Endothelial cell of umbilical vein (primary cell): Measurements from ENCODE around the gene TMEM220. TPM values are rescaled to one million over a fixed set of nuclear protein-coding genes. Genes with fewer than 3 reads are reported as not detected.

Source experiments
- BruUV-seq: library from RNA; stranded (reverse); fragments of 400-500 nt; replicated peaks from 2 replicates; lab custom pipeline; 2021; lab: Mats Ljungman, UMichigan
- CTCF ChIA-PET: fragments of 300-600, 350-600 bp; sonication (Branson Sonifier 250); formaldehyde crosslinking; loops from one replicate; lab custom pipeline; 2021; ENCODE audit warnings: antibody characterized with exemption, inconsistent platforms; lab: Charles Lee
- POLR2A ChIA-PET: fragments of 300-600, 350-600 bp; sonication (Branson Sonifier 250); formaldehyde crosslinking; loops from one replicate; lab custom pipeline; 2021; ENCODE audit warnings: antibody characterized with exemption, inconsistent platforms; lab: Charles Lee
- DNase-seq: peaks from one replicate; pipeline ENCODE4 v3.0.0-alpha.2; 2011; ENCODE audit warnings: low read depth, low spot score
- FAIRE-seq: peaks from 2 replicates; lab custom pipeline; 2011; peaks lifted over from hg19 to GRCh38; lab: Jason Lieb, UNC
- H2AFZ ChIP-seq: 2 replicates; pipeline ENCODE4 v1.6.0; 2012; ENCODE audit warnings: low read depth, low read length, control low read depth, inconsistent platforms
- H3K27ac ChIP-seq: 2 replicates; pipeline ENCODE4 v1.5.1; 2011; ENCODE audit warnings: low read depth, mild to moderate bottlenecking, control low read depth, low read length, moderate library complexity; ENCODE audit not compliant: insufficient read depth
- H3K27me3 ChIP-seq, 2 experiments: 2 replicates each; pipeline versions ENCODE4 v1.6.0 to v1.6.1; 2011; ENCODE audit warnings: low read length in 2 of 2, mixed read lengths in 1 of 2; ENCODE audit not compliant: control insufficient read depth in 2 of 2, insufficient read depth in 2 of 2
- H3K36me3 ChIP-seq, 2 experiments: 2 replicates in 1 of 2; 3 replicates in 1 of 2; pipeline ENCODE4 v1.5.1; 2011; ENCODE audit warnings: low read length in 2 of 2, mild to moderate bottlenecking in 1 of 2, moderate library complexity in 1 of 2; ENCODE audit not compliant: control insufficient read depth in 2 of 2, insufficient read depth in 2 of 2; ENCODE audit errors: extremely low read depth in 1 of 2
- H3K4me1 ChIP-seq: 3 replicates; pipeline ENCODE4 v1.5.1; 2011; ENCODE audit warnings: mild to moderate bottlenecking, low read length; ENCODE audit not compliant: control insufficient read depth, insufficient read depth; ENCODE audit errors: extremely low read depth
- H3K4me2 ChIP-seq: 2 replicates; pipeline ENCODE4 v1.6.1; 2011; ENCODE audit warnings: low read length, control low read depth, mixed read lengths; ENCODE audit not compliant: insufficient read depth
- H3K4me3 ChIP-seq, 3 experiments: fragments of 200-600 bp in 1 of 3; sonication (generic), shearing (Covaris generic) in 1 of 3; replicated peaks in 1 of 3; 2 replicates each; pipeline ENCODE4 v1.5.1; 2011 to 2016; ENCODE audit warnings: control low read depth in 3 of 3, low read length in 3 of 3, mild to moderate bottlenecking in 2 of 3, inconsistent platforms in 1 of 3, low read depth in 1 of 3, moderate library complexity in 1 of 3; ENCODE audit not compliant: insufficient read depth in 1 of 3
- H3K79me2 ChIP-seq: 2 replicates; pipeline ENCODE4 v1.6.0; 2012; ENCODE audit warnings: low read length, inconsistent platforms; ENCODE audit not compliant: control insufficient read depth, insufficient read depth
- H3K9ac ChIP-seq: replicated peaks from 2 replicates; pipeline ENCODE3; 2011; ENCODE audit warnings: low read length, control low read depth; ENCODE audit not compliant: insufficient read depth; ENCODE audit errors: extremely low read depth
- H3K9me1 ChIP-seq: replicated peaks from 3 replicates; pipeline ENCODE4 v1.6.0; 2011; ENCODE audit warnings: mild to moderate bottlenecking, low read length; ENCODE audit not compliant: control insufficient read depth, insufficient read depth; ENCODE audit errors: extremely low read depth
- H3K9me3 ChIP-seq: replicated peaks from 2 replicates; pipeline ENCODE4 v1.5.1; 2012; ENCODE audit warnings: low read length, inconsistent platforms; ENCODE audit not compliant: control insufficient read depth, insufficient read depth
- H4K20me1 ChIP-seq: replicated peaks from 2 replicates; pipeline ENCODE3; 2011; ENCODE audit warnings: mild to moderate bottlenecking, low read length; ENCODE audit not compliant: control insufficient read depth, insufficient read depth; ENCODE audit errors: extremely low read depth
- CTCF ChIP-seq, 2 donors: IDR thresholded peaks; 1 replicate in 1 of 2; 2 replicates in 1 of 2; pipeline ENCODE4 v1.5.1; 2011; ENCODE audit warnings: low read length in 2 of 2, mild to moderate bottlenecking in 2 of 2, moderate library complexity in 2 of 2, control low read depth in 1 of 2, inconsistent platforms in 1 of 2, low read depth in 1 of 2; ENCODE audit not compliant: insufficient read depth in 1 of 2; ENCODE audit errors: extremely low read depth in 1 of 2
- EZH2 ChIP-seq: IDR thresholded peaks from 2 replicates; pipeline ENCODE4 v1.6.1; 2012; ENCODE audit warnings: borderline replicate concordance, low read depth, mild to moderate bottlenecking, moderate library complexity, low read length, inconsistent platforms; ENCODE audit not compliant: severe bottlenecking
- FOS ChIP-seq: IDR thresholded peaks from 2 replicates; pipeline ENCODE4 v1.6.1; 2011; ENCODE audit warnings: mild to moderate bottlenecking, low read length, moderate library complexity, borderline replicate concordance; ENCODE audit not compliant: insufficient read depth
- GATA2 ChIP-seq: IDR thresholded peaks from 2 replicates; pipeline ENCODE4 v1.7.0; 2011; ENCODE audit warnings: low read depth, mild to moderate bottlenecking, moderate library complexity, mixed read lengths, low read length; ENCODE audit not compliant: insufficient read length, insufficient read depth
- JUN ChIP-seq: IDR thresholded peaks from 2 replicates; pipeline ENCODE4 v1.6.1; 2011; ENCODE audit warnings: borderline replicate concordance, low read depth; ENCODE audit not compliant: insufficient read length, insufficient read depth
- MYC ChIP-seq: IDR thresholded peaks from one replicate; pipeline ENCODE4 v1.6.1; 2011; ENCODE audit warnings: mild to moderate bottlenecking, low read depth, low read length
- POLR2A ChIP-seq: IDR thresholded peaks from 2 replicates; pipeline ENCODE4 v1.6.1; 2012; ENCODE audit warnings: low read depth, mild to moderate bottlenecking, control low read depth, low read length
- POLR2AphosphoS5 ChIP-seq: IDR thresholded peaks from 2 replicates; pipeline ENCODE4 v1.6.1; 2012; ENCODE audit warnings: low read depth, mild to moderate bottlenecking, control low read depth, low read length, moderate library complexity; ENCODE audit not compliant: insufficient read depth
- dilution Hi-C: fragments of 300-500 bp; cut with MboI; formaldehyde crosslinking; loops from one replicate; pipeline ENCODE4 v1.15.0; 2019; ENCODE audit warnings: low sequenced_read_pairs; ENCODE audit not compliant: extremely low pct_ligation_motif_present
- intact Hi-C: fragments of 100-400 bp; cut with micrococcal nuclease; formaldehyde crosslinking; loops from one replicate; pipeline ENCODE4 v1.10.0; 2022
- polyA plus RNA-seq, 4 experiments: library from polyadenylated mRNA; depleted of rRNA in 3 of 4; stranded (reverse) in 3 of 4; unstranded in 1 of 4; fragments of >200 nt; gene quantifications; 2 replicates each; pipeline versions ENCODE4 v1.2.1 to v1.2.3, GENCODE V29; 2011 to 2012; ENCODE audit warnings: missing spikeins in 1 of 4
- total RNA-seq: library from RNA; stranded (reverse); gene quantifications from 2 replicates; pipeline ENCODE4 v1.2.3, GENCODE V29; 2021
- TF ChIP-seq, protein P1 (sequence below): IDR thresholded peaks from 2 replicates; pipeline ENCODE4 v1.6.1; 2011; ENCODE audit not compliant: insufficient read depth, insufficient read length

TMEM220 gene
- total and polyA plus RNA-seq, 2 donors (not counting 3 experiments of a cell fraction or from before 2014, with no cell fraction given), result 3.6 to 11.2 TPM

GRCh38 chr17:10739386-10739785 is 9.6 kb upstream of the TMEM220 start:
- no peak overlapping the region for H2AFZ ChIP-seq
- POLR2A ChIA-PET, result no interaction called here
- DNase-seq, result no peak
- dilution Hi-C loops (no loop called here), intact Hi-C loops (loop anchor here (10.0 kb wide), 1 partner anchor 1245 kb away; no protein-coding TSS in a partner anchor)
- H3K4me2 ChIP-seq, result no peak overlapping the region
- peaks cover 0 to 1% of the 10 kb centered on the region in 2 experiments for H3K27me3 ChIP-seq
- no peak for FAIRE-seq
- H3K4me3 ChIP-seq, result no peak overlapping the region
- H3K36me3 ChIP-seq, result no peaks in the 10 kb centered on the region
- no peaks in the 10 kb centered on the region for H3K9me1 ChIP-seq
- H4K20me1 ChIP-seq, result no peaks in the 10 kb centered on the region
- H3K27ac ChIP-seq, result no peak overlapping the region
- BruUV-seq, result no TSS peak
- no peaks in the 10 kb centered on the region for H3K79me2 ChIP-seq
- CTCF ChIA-PET, result interaction anchor here (1.6 kb wide), 1 partner anchor 1247 kb away, joined by 3 read pairs; no protein-coding TSS in a partner anchor
- no peak for TF ChIP-seq JUN
- no peak for TF ChIP-seq EZH2
- TF ChIP-seq FOS, result no peak
- TF ChIP-seq POLR2A, result no peak
- no peak for TF ChIP-seq MYC
- TF ChIP-seq GATA2, result no peak
- no peak for TF ChIP-seq POLR2AphosphoS5
- no peak for TF ChIP-seq CTCF (IDR thresholded peaks at IDR 0.05; ENCODE audit: extremely low read depth in 1 of 2, insufficient read depth in 1 of 2, low read depth in 1 of 2, low read length in 2 of 2)
- TF ChIP-seq, protein P1, sequence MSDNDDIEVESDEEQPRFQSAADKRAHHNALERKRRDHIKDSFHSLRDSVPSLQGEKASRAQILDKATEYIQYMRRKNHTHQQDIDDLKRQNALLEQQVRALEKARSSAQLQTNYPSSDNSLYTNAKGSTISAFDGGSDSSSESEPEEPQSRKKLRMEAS, result no peak
- no peak overlapping the region for H3K9ac ChIP-seq
- H3K4me1 ChIP-seq, result no peaks in the 10 kb centered on the region
- no peaks in the 10 kb centered on the region for H3K9me3 ChIP-seq
